ENCODE measurements around the gene AQP10. TPM values are rescaled to one million over a fixed set of nuclear protein-coding genes. Genes with fewer than 3 reads are reported as not detected.
A peak's percentile ranks its signal among the peaks of the same experiment; 100 is the strongest.
"Not testable (repeated sequence)": the region's sequence is repeated elsewhere in the genome, so short reads cannot be mapped to it uniquely, and the experiment has no call there.

AQP10 gene
- total RNA-seq, 1 experiment from 2014 or later = not detected

- TF ChIP-seq EZH2 (IDR thresholded peaks at IDR 0.05; ENCODE audit: low read depth) (no peak), CTCF (conservative IDR thresholded peaks at IDR 0.05) (no peak)
- peaks cover 16% of the 10 kb centered on the region; the same call in 1 of the 2 replicates for H3F3A ChIP-seq (ENCODE audit: insufficient read depth, low read depth)
- H3K9me2 ChIP-seq (ENCODE audit: insufficient read depth) = no peaks in the 10 kb centered on the region
- H3K4me2 ChIP-seq = peak overlapping the region; percentile 98
- no peaks in the 10 kb centered on the region for H3K9me3 ChIP-seq (ENCODE audit: insufficient read depth, low read depth)
- H3K27ac ChIP-seq = peak overlapping the region; percentile 78
- BruUV-seq (replicated peaks) = TSS peak; percentile 45
- H3K27me3 ChIP-seq (ENCODE audit: insufficient read depth, low read depth) = no peaks in the 10 kb centered on the region
- peaks cover 10% of the 10 kb centered on the region for H3K4me1 ChIP-seq (replicated peaks; ENCODE audit: insufficient read depth)
- peak overlapping the region; percentile 95 for H3K4me3 ChIP-seq
- POLR2A ChIA-PET (ENCODE audit: unreplicated experiment) = no interaction called here
- no peaks in the 10 kb centered on the region for H4K20me1 ChIP-seq (ENCODE audit: insufficient read depth)
- peaks cover 3% of the 10 kb centered on the region; the same call in 1 of the 2 replicates for H3K36me3 ChIP-seq (ENCODE audit: low read depth)
- CTCF ChIA-PET = interaction anchor here (0.6 kb wide), 1 partner anchor 233 kb away, joined by 3 read pairs; no protein-coding TSS in a partner anchor
- intact Hi-C loops (cut with micrococcal nuclease; ENCODE audit: unreplicated experiment) = loop anchor here (2.0 to 5.0 kb wide), 5 partner anchors 90 to 601 kb away; partner anchors contain the start of genes ILF2 and SLC39A1
- no peak for DNase-seq
- H3K79me2 ChIP-seq (ENCODE audit: low read depth) = peaks cover 18% of the 10 kb centered on the region
- peak overlapping the region; percentile 97 for H2AFZ ChIP-seq
These were observed 47.8 kb upstream of the AQP10 start for GRCh38 chr1:154272999-154273563.

GRCh38 chr1:154276797-154277196, 44.1 kb upstream of the AQP10 start:
- H3K9me2 ChIP-seq (ENCODE audit: insufficient read depth) = no peaks in the 10 kb centered on the region
- no peak overlapping the region for H2AFZ ChIP-seq
- peaks cover 18% of the 10 kb centered on the region for H3K79me2 ChIP-seq (ENCODE audit: low read depth)
- H3K36me3 ChIP-seq (ENCODE audit: low read depth) = peaks cover 3% of the 10 kb centered on the region; the same call in 1 of the 2 replicates
- H4K20me1 ChIP-seq (ENCODE audit: insufficient read depth) = no peaks in the 10 kb centered on the region
- peaks cover 6% of the 10 kb centered on the region for H3K4me1 ChIP-seq (replicated peaks; ENCODE audit: insufficient read depth)
- POLR2A ChIA-PET (ENCODE audit: unreplicated experiment) = no interaction called here
- no peak overlapping the region for H3K27ac ChIP-seq
- no peaks in the 10 kb centered on the region for H3K27me3 ChIP-seq (ENCODE audit: insufficient read depth, low read depth)
- CTCF ChIA-PET = interaction anchor here (0.8 kb wide), 1 partner anchor 76 kb away, joined by 5 read pairs; no protein-coding TSS in a partner anchor
- intact Hi-C loops (cut with micrococcal nuclease; ENCODE audit: unreplicated experiment) = loop anchor here (5.0 kb wide), 1 partner anchor 271 kb away; no protein-coding TSS in a partner anchor
- no peak overlapping the region for H3K4me3 ChIP-seq
- no TSS peak for BruUV-seq (replicated peaks)
- no peak for DNase-seq
- no peak for TF ChIP-seq EZH2 (IDR thresholded peaks at IDR 0.05; ENCODE audit: low read depth)
- TF ChIP-seq CTCF (conservative IDR thresholded peaks at IDR 0.05) = peak; percentile 40
- H3F3A ChIP-seq (ENCODE audit: insufficient read depth, low read depth) = peaks cover 4% of the 10 kb centered on the region; the same call in 1 of the 2 replicates
- H3K9me3 ChIP-seq (ENCODE audit: insufficient read depth, low read depth) = no peaks in the 10 kb centered on the region
- no peak overlapping the region for H3K4me2 ChIP-seq

- BruUV-seq (replicated peaks); H3K27ac ChIP-seq; H3K36me3 ChIP-seq (ENCODE audit: low read depth); H3F3A ChIP-seq (ENCODE audit: insufficient read depth, low read depth); H3K4me2 ChIP-seq; POLR2A ChIA-PET (ENCODE audit: unreplicated experiment); H2AFZ ChIP-seq; H3K79me2 ChIP-seq (ENCODE audit: low read depth); H3K9me2 ChIP-seq (ENCODE audit: insufficient read depth); H3K4me3 ChIP-seq; DNase-seq; H4K20me1 ChIP-seq (ENCODE audit: insufficient read depth); CTCF ChIA-PET; intact Hi-C loops (cut with micrococcal nuclease; ENCODE audit: unreplicated experiment); H3K4me1 ChIP-seq (replicated peaks; ENCODE audit: insufficient read depth); H3K9me3 ChIP-seq (ENCODE audit: insufficient read depth, low read depth): not testable (repeated sequence)
- H3K27me3 ChIP-seq (ENCODE audit: insufficient read depth, low read depth) = peaks cover 24% of the 10 kb centered on the region; the same call in 1 of the 2 replicates
These were observed 33.3 kb upstream of the AQP10 start for GRCh38 chr1:154287591-154287990.

Data from PC-9 (cell line).